Fibroblast of skin of right biceps (primary cell): ENCODE data around the gene NUMA1.

ENCODE experiments used
- DNase-seq: peaks from one replicate; pipeline ENCODE4 v3.0.0-alpha.2; 2013

NUMA1 gene

GRCh38 chr11:72012897-72013721, 67.2 kb downstream of the NUMA1 start:
- DNase-seq, result peak; percentile 59

- DNase-seq, result no peak
These were observed 68.2 kb downstream of the NUMA1 start for GRCh38 chr11:72012091-72012630.

DNA sequence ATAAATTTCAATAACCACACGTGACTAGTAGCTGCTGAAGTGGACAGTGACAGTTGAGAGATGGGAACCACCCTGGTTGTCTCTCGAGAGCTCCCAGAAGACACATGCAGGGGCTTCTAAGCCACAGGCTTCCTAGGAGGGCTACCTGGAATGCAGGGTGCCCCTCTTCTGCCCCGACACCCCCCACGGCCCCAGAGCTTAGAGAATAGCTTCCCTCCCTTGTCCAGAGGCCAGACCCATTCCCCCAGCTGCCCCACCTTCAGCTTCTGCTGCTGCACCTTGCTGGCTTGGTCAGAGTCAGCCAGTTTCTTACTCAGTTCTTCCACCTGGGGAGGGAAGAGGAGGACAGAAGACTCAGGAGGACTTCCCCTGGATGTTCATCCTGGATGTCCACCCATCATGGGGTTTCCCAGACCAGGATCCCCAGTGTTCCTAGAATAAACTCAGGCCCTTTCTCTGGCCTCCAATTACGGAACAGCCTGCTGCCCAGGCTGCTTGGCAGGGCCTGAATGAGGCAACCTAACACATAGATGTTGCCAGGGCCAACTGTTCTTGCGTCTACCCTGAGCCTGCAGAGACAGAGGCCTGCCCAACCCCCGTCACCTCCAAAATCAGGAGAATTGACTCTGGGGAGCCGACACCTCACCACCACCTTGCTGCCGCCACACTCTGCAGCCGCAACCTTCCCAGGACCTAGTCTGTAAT, 69.7 kb downstream of the NUMA1 start:
- no peak for DNase-seq

- DNase-seq, result no peak
These were observed 71.2 kb downstream of the NUMA1 start for GRCh38 chr11:72009156-72009555.

DNA sequence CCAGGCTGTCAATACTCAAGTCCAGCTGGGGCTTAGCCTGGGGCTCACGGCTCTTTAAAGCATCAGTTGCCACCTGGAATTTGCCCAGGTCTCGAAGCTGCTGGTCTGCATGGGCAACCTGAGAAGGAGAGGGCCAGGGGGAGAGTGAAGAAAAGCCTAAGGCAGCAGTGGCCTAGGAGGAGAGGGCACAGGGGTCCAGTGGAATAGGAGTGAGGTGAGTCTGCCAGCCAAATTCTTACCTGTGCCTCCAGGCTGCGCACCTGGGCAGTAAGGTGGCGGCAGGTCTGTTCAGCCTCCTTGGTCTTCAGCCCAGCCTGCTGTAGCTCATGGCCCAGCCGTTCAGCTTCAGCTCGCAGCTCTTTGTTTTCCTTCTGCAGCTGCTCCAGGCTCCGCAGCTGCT, 71.6 kb downstream of the NUMA1 start:
- DNase-seq, result no peak

- no peak for DNase-seq
These were observed 72.8 kb downstream of the NUMA1 start for GRCh38 chr11:72007587-72007986.

DNA sequence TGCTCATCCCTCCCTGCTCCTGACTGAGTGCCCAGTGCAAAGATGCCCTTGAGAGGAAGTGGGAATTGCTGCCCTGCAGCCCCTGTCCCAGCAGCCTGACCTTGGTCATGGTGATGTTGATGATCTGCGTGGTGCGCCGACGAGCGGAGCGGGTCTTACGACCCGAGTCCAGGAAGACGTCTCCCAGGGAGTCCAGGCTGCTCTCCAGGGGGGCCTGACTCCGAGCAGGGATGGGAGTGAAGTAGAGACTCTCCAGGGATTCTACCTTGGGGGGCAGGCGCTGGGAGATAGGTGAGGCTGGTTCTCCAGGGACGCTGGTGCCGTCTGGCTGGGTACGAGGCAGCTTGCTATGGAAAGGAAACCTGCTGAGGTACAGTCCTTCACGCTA, 73.3 kb downstream of the NUMA1 start:
- no peak for DNase-seq

GRCh38 chr11:72006309-72007088, 73.8 kb downstream of the NUMA1 start:
- DNase-seq, result no peak

DNA sequence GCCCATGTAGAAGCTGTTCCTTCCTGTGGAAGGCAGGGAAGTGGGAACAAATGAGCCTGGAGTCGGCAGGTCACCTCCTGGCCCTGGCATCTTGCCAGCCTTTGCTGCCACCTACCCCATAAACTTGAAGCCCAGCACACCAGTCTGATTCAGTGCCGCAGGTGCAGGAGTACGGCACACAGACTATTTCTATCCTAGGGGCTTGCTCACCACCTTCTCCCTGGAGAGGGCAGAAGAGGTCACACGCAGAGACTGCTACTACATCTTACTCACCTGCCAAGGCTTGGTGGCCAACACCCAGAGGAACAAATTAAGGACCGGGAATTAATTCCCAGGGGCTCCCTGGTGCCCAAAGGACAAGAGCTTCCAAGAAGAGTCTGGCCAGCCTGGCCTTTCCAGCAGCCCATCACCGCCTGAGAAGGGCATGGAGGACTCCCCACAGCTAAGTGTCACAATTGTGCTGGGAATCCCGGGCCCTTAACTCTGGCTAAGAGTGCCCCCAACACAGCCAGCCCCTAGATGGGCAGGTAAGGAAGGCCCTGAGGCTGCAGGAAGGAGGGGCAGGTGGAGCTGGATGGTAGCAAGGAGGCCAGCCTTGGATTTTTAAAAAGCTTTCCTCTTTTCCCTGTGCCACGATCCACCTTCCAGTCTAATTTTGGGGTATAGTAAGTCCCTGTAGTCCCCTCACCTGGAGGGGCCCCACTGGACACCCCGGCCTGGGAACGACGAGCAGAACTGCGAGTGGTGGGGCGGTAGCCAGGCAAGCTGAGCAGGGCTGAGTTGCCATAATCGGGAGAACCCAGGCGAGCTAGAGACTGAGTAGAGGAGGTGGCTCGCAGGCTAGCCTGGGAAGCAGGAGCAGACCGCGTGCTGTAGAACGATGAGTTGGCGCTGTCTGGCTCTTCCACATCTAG, 74.7 kb downstream of the NUMA1 start:
- DNase-seq, result no peak

- no peak for DNase-seq
These were observed 75.6 kb downstream of the NUMA1 start for GRCh38 chr11:72004515-72005346.

GRCh38 chr11:72003776-72004171, 76.6 kb downstream of the NUMA1 start:
- DNase-seq, result no peak

GRCh38 chr11:72002841-72003775, 77.2 kb downstream of the NUMA1 start:
- no peak for DNase-seq

- DNase-seq, result peak; percentile 35
These were observed 78.3 kb downstream of the NUMA1 start for GRCh38 chr11:72001834-72002591.

GRCh38 chr11:72001285-72001684, 79.1 kb downstream of the NUMA1 start:
- DNase-seq, result no peak

- no peak for DNase-seq
These were observed 80.0 kb downstream of the NUMA1 start for GRCh38 chr11:72000202-72000867.

DNA sequence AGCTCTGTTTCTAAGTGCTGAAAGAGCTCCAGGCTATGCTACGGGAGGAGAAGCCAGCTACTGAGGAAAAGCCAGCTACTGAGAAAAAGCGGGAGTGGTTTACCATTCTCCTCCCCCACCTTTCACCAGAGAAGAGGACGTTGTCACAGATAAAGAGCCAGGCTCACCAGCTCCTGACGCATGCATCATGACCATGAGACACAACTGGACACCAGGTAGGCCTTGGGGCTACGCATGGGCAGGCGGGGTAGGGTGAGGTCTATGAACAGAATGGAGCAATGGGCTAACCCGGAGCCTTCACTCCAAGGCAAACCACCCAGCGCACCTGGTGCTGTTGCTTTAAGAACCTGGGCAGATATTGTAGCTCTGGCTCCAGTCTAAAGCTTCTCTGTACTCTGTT, 80.5 kb downstream of the NUMA1 start:
- no peak for DNase-seq

GRCh38 chr11:71999362-71999761, 81.0 kb downstream of the NUMA1 start:
- DNase-seq, result peak; percentile 14

GRCh38 chr11:71998649-71999310, 81.6 kb downstream of the NUMA1 start, which contains the start of gene IL18BP:
Gene IL18BP, plus strand, starts transcription at chr11:71998909. Its CDS starts 1,076 bp downstream, at chr11:71999985.
- no peak for DNase-seq
